Islet of Langerhans (tissue), 1 donor: ENCODE results near the gene PPIP5K2.
"Not testable (repeated sequence)": the region's sequence is repeated elsewhere in the genome, so short reads cannot be mapped to it uniquely, and the experiment has no call there.

Experiments
- FAIRE-seq: peaks from one replicate; lab custom pipeline; 2011; peaks lifted over from hg19 to GRCh38; lab: Jason Lieb, UNC

PPIP5K2 gene

GRCh38 chr5:103119765-103120606 lies at the start of gene PPIP5K2, which contains the start of gene GIN1:
TSS of gene PPIP5K2 (plus strand) at chr5:103120301. CDS start at chr5:103129590, 9,289 bp downstream.
TSS of gene GIN1 (minus strand) at chr5:103120138. CDS start at chr5:103108707, 11,431 bp downstream.
- peak; percentile 98 for FAIRE-seq

GRCh38 chr5:103073500-103073899 lies 46.6 kb upstream of the PPIP5K2 start:
- FAIRE-seq = not testable (repeated sequence)

- no peak for FAIRE-seq
These were observed 44.7 kb upstream of the PPIP5K2 start for GRCh38 chr5:103075442-103075841.

- no peak for FAIRE-seq
These were observed 40.3 kb upstream of the PPIP5K2 start for GRCh38 chr5:103079796-103080195.

GRCh38 chr5:103086547-103086946 lies 33.6 kb upstream of the PPIP5K2 start:
- no peak for FAIRE-seq

GRCh38 chr5:103089272-103089671 lies 30.8 kb upstream of the PPIP5K2 start:
- no peak for FAIRE-seq

- FAIRE-seq = no peak
These were observed 29.3 kb upstream of the PPIP5K2 start for GRCh38 chr5:103090791-103091190.

- no peak for FAIRE-seq
These were observed 27.4 kb upstream of the PPIP5K2 start for GRCh38 chr5:103092676-103093075.

GRCh38 chr5:103093727-103094126 lies 26.4 kb upstream of the PPIP5K2 start:
- no peak for FAIRE-seq

GRCh38 chr5:103094737-103095136 lies 25.4 kb upstream of the PPIP5K2 start:
- FAIRE-seq = peak; percentile 17

- FAIRE-seq = no peak
These were observed 21.1 kb upstream of the PPIP5K2 start for GRCh38 chr5:103098993-103099392.

GRCh38 chr5:103101079-103101750 lies 18.9 kb upstream of the PPIP5K2 start:
- peak; percentile 13 for FAIRE-seq

- FAIRE-seq = no peak
These were observed 17.9 kb upstream of the PPIP5K2 start for GRCh38 chr5:103102234-103102633.

GRCh38 chr5:103108086-103108485 lies 12.0 kb upstream of the PPIP5K2 start:
- no peak for FAIRE-seq

- no peak for FAIRE-seq
These were observed 10.8 kb upstream of the PPIP5K2 start for GRCh38 chr5:103109277-103109676.

- no peak for FAIRE-seq
These were observed 9.7 kb upstream of the PPIP5K2 start for GRCh38 chr5:103110403-103110802.

- FAIRE-seq = no peak
These were observed 8.6 kb upstream of the PPIP5K2 start for GRCh38 chr5:103111468-103111867.

- FAIRE-seq = no peak
These were observed 7.2 kb upstream of the PPIP5K2 start for GRCh38 chr5:103112910-103113309.

GRCh38 chr5:103114440-103114839 lies 5.7 kb upstream of the PPIP5K2 start:
- FAIRE-seq = no peak

GRCh38 chr5:103117471-103117991 lies 2.6 kb upstream of the PPIP5K2 start:
- FAIRE-seq = no peak

GRCh38 chr5:103119070-103119764 lies 884 bp upstream of the PPIP5K2 start:
- peak; percentile 97 for FAIRE-seq

GRCh38 chr5:103120607-103121200 lies 603 bp downstream of the PPIP5K2 start:
- FAIRE-seq = no peak
